GM18907 (cell line): ENCODE measurements around the gene MEIOC.
A peak's percentile ranks its signal among the peaks of the same experiment; 100 is the strongest.
"Not testable (repeated sequence)": the region's sequence is repeated elsewhere in the genome, so short reads cannot be mapped to it uniquely, and the experiment has no call there.

ENCODE experiments used
- ATAC-seq: cut with Tn5 transposase; IDR thresholded peaks from one replicate; pipeline ENCODE4 v1.9.1; 2021; ENCODE audit warnings: mild to moderate bottlenecking, moderate library complexity; ENCODE audit not compliant: unreplicated experiment

MEIOC gene

DNA sequence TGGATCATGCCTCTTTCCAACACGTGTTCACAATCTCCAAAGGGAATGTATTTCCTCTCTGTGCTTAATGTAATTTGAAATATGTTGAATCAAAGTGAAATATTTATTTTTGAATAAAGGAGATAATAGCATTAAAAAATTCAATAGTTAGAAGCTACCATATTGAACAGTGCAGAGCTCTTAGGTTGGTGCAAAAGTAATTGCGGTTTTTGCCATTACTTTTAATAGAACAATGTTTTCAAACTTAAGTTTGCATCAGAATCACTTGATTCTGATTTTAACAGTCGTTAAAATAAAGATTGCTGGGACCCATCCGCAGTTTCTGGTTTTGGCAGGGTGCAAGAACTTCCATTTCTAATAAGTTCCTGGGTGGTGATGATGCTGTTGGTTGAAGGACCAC lies 10.0 kb upstream of the MEIOC start:
- no peak for ATAC-seq

DNA sequence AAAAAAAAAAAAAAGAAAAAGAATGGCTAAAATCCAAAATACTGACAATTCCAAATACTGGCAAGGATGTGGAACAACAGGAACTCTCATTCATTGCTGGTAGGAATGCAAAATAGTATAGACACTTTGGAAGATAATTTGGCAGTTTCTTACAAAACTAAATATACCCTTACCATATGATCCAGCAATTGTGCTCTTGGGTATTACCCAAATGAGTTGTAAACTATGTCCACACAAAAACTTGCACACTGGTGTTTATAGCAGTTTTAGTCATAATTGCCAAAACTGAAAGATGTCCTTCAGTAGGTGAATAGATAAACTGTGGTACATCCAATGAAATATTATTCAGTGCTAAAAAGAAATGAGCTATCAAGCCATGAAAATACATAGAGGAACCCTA lies 8.5 kb upstream of the MEIOC start:
- no peak for ATAC-seq

DNA sequence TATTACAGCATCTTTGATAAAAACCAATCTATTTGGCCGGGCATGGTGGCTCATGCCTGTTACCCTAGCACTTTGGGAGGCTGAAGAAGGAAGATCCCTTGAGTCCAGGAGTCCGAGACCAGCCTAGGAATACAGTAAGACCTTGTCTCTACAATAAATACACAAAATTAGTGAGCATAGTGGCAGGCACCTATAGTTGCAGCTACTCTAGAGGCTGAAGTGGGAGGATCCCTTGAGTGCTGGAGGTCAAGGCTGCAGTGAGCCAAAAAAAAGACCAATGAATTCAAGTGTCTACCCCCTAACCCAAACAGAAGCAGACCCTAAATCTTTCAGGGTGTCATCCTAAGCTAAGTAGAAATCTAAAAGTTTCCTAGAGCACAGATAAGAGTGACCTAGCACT lies 7.3 kb upstream of the MEIOC start:
- no peak for ATAC-seq

DNA sequence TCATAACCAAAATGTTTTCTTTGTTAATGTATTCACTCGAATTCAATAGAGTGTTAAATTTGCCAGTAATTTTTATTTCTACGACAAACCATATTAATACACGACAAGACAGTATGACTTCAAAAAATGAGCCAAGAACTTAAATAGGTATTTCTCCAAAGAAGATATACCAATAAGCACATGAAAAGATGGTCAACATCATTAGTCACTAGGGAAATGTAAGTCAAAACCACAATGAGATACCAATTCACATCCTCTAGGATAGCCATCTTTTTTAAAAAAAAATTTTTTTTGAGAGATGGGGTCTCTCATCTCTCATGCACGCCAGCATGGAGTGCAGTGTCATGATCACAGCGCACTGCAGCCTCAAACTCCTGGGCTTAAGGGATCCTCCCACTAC lies 5.0 kb upstream of the MEIOC start:
- ATAC-seq: no peak

DNA sequence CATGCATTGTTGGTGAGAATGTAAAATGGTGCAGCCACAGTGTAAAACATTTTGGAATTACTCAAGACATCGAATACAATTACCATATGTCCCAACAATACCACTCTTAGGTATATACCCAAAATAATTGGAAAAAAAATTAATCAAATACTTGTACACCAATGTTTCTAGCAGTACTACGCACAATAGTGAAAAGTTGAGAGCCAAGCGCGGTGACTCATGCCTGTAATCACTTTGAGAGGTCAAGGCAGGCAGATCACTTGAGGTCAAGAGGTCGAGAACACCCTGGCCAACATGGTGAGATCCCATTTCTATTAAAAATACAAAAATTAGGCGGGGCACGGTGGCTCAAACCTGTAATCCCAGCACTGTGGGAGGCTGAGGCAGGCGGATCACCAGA lies 3.5 kb upstream of the MEIOC start:
- ATAC-seq: no peak

DNA sequence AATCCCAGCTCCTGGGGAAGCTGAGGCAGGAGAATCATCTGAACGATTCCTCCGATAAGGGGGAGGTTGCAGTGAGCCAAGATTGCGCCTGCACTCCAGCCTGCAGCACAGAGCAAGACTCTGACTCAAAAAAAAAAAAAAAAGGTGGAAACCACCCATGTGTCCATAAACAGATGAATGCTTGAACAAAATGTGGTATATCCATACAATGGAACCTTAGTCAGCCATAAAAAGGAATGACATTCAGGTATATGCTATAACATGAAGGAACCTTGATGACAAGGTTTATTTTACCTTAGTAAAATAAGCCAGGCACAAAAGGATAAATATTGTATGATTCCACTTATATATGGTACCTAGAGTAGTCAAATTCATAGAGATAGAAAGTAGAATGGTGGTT lies 2.9 kb upstream of the MEIOC start:
- ATAC-seq: no peak

DNA sequence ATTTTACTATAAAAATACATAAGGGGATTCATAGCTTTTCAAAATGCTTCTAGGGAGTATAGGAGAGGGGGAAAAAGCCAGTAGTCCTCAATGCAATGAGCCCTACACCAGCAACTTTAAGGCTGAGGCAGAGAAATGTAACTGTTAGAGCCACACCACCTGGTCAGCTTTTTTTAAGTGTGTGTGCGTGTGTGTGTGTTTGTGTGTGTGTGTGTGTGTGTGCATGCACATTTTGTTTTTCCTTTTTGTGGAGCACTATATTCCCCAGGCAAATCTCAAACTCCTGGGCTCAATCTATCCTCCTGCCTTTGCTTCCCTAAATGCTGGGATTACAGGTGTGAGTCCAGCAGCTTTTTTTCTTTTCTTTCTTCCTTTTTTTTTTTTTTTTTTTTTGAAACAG lies 2.3 kb upstream of the MEIOC start:
- ATAC-seq: no peak

DNA sequence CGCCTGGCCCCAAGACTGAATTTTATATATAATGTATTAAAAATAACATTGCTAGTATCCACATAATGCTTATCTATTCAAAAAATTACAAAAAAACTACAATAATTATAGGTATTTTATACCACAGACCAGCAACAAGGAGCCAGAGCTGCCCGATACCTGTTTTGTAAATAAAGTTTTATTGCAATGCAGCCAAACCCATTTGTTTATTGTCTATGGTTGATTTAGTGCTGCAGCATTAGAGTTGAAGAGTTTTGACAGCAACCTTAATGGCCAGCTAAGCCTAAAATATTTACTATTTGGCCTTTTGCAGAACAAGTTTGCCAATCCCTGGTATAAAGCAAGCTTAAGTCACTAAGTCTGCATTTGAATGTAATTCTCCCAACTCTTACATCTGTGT lies 5.6 kb downstream of the MEIOC start:
- ATAC-seq: no peak

DNA sequence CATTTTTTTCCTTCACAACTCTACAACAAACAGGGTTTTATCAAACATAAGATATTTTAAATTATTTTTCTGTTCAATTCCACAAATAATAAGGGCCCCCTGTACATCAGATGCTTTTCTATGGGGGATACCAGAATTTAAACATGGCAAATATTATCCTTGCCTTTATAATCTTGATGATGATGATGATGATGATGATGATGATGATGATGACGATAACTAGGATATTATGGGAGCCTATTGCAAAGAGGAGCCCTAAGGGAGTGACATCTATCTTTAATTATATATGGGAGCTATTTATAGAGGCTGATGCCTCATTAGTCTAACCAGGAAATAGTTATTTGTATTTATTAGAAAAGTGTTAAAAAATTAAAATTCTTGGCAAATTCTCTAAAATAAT lies 6.8 kb downstream of the MEIOC start:
- ATAC-seq: no peak

DNA sequence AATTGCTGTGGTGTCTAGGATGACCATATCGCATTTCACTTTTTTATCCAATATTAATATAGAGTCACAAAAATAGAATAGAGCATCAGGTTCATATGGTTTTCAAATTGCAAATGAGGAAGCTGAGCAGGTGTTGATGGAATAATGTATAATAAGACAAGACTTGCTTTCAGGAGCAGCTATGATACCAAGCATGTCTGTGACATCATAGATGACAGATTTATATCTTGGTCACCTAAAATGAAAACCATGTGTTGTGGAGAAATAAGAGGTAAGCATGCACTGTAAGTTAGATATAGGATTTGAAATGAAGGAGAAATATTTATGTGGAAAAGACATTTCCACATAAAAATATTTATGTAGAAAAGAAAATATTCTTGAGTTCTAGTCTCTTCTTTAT lies 8.6 kb downstream of the MEIOC start:
- no peak for ATAC-seq

DNA sequence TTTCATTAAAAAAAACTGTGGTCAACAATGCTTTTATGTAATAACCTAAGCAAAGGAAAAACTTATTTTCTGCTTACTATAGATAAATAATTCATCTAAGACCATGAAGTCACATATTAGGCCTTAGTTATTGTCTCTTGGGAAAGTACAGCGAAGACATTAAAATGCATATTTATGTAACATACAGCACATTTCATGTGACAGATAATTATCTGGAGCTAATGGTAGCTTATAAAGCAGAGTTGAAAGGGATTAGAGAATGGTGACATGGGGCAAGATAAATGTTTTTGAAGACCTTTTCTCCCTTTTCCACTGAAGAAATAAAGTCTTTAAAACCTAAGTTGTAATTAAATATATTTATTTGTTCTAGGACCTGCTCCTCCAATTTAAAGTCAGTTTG lies 9.7 kb downstream of the MEIOC start:
- no peak for ATAC-seq

DNA sequence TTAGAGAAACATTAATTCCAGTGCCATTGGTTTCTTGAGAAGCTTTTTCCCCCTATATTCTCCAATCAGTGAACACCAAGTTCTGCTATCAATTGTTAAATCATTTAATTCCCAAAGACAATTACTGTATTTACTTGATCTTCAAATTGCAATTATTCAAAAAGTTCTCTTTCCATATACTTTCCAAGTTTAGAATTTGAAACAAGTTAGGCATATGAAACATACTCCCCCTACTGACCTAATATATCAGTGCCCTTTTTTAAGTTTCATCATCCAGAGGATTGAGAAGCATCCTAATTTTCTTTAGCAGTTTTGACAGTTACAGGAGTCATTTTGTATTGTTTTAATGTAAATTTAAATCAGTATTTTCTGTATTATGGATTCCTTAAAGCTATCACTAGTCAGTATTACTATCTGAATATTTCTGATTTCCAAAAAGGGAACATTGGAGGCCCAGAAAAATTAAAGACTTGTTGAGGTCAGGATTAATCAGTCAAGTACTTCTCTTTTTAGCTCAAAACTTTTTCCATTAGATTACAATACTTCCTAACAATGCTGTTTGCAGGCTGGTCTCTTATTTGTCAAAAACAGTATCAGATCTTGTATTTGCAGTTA lies 16.3 kb downstream of the MEIOC start:
- ATAC-seq: no peak

DNA sequence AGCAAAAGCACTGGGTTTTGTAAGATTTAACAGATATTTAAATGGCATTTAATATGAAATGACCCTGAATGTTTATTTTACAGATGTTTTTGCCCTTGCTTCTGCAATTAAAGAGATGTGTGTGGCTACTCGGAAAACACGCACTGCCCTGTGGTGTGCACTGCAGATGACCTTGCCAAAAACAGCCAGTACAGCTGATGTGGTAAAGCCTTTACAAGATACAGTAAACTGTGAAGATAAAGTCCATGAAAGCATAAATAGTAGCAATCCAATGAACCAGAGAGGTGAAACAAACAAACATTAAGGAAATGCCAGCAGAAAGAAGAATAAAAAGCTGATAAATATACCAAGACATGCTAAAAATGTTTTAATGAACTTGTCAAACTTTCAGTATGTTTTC lies 17.6 kb downstream of the MEIOC start:
- no peak for ATAC-seq

DNA sequence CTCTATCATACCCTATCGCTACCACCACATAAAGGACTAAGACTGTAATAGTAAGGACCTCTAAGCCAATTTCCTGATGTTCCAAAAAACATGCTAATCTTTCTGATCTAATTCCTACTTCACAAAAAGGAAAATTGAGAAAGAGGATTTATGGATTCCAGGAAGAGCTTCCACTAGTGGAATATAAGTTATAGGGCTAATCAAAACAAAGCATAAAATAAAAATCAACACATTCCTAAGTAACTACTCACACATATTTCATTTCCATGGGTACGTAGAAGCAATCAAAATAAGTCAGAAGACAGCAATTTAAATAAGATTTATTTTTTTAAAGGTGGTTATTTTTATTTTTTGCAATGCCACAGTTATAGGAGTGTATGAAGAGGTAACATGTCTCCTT lies 20.9 kb downstream of the MEIOC start:
- ATAC-seq: no peak

DNA sequence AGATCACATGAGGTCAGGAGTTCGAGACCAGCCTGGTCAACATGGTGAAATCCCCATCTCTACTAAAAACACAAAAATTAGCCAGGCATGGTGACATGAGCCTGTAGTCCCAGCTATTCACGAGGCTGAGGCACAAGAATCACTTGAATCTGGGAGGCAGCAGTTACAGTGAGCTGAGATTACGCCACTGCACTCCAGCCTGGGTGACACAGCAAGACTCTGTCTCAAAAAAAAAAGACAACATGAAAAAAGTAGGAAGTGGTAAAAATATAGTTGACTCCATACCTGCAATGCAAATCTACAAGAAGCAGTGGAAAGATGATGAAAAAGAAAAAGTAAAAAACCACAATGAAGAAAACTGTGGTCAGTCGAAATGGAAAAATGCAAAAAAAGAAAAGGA lies 27.0 kb downstream of the MEIOC start:
- not testable (repeated sequence) for ATAC-seq

DNA sequence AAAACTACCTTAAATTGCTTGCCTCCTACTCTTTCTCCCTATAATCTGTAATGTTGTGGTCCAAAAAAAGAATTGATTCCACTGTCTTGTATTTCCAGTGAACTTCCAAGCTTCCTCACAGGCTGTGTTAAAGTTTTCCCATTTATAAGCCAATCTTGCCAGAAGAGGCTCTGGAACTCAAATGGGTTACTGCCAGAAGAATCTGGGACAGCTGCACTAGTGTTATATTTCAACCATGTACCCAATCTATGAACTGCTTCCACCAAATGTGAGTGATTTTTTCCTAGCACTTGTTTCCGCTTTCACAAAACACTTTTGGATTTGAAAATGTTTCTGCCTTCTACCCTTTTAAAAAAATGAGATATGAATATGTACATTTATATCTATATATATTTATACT lies 31.5 kb downstream of the MEIOC start:
- no peak for ATAC-seq

DNA sequence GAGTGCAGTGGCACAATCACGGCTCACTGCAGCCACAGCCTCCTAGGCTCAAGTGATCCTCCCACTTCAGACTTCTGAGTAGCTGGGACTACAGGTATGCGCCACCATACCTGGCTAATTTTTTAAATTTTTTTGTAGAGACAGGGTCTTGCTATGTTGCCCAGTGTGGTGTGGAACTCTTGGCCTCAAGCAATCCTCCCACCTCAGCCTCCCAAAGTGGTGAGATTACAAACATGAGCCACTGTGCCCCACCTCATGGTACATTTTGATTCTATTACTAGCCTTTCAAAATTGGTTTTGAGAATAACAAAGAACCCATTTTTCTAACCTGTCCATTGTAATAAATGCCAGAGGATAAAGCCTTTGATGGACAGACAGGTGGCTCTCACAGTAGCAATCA lies 31.9 kb downstream of the MEIOC start:
- no peak for ATAC-seq

DNA sequence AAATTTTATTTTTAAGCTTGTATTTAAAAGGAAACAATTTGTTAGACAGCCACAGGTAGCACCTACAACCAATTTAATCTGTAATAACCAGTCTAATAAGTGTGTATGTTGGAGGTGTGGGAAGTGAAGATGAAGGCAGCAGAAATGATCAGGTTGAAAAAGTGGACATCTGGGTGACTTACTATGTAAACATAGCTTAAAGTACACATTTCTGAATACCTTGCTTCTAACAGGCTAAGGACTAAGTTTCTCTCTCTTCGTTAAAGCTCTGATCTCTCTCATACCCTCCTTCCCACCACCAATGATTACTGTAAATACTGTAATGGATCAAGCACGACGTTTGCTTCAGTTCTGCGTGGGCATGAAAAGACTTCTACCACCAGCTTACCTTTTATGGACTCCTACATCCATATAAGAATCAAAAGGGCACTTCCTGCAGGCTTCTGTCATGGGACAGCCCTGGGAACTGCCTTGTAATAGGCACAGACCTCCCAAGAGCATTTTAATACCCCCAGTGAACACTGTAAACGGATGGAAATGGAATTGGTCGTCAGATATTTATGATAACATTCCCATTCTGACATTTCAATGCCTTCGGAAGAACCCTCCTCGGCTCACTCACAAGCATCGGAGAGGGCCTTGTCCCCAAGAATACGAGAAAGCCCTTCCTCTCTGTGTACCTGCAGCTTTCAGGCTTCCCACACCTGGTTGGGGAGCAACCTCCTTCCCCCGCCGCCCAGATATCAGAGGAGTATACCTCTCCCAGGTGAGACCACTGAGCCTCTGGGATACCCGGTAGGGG lies 32.6 kb downstream of the MEIOC start:
- ATAC-seq: peak; percentile 20

DNA sequence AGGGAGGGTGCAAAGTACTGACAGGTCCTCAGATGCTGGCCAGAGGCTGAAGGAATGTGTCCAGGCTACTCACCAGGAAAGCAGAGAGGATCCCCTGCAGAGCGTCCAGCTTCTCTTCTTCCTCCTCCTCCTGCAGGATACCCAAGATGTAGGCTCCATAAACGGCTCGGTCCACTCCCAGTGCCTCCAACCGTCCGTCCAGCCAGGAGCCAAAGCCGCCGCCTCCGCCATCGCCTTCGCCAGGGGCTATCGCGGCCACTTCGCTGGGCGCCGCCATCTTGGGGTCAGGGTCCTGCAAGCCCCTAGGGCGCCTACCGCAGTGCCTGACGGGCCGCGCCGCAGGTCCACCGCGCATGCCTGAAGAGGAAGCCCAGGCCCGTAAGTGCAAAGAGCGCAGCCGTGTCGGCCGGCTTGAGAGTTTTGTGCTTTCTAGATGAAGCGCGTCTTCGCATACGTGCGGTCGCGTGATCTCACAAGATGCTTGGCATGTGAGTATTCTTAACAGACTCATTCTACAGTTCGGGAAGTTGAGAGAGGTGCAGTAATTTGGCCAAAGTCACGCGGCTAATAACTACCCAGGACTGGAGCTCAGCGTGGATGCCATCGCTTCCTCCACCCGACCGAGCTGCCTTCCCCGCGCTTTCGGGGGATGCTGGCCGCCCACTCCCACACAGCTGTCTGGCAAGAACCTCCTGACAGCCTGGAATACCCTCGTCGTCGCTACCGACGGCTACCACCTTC lies 33.4 kb downstream of the MEIOC start, which contains the start of gene CCDC43:
CCDC43 (minus strand) TSS at position 300 of the 741 bp plus-strand sequence; CDS start at position 277, 23 bp downstream.
- peak; percentile 83 for ATAC-seq

DNA sequence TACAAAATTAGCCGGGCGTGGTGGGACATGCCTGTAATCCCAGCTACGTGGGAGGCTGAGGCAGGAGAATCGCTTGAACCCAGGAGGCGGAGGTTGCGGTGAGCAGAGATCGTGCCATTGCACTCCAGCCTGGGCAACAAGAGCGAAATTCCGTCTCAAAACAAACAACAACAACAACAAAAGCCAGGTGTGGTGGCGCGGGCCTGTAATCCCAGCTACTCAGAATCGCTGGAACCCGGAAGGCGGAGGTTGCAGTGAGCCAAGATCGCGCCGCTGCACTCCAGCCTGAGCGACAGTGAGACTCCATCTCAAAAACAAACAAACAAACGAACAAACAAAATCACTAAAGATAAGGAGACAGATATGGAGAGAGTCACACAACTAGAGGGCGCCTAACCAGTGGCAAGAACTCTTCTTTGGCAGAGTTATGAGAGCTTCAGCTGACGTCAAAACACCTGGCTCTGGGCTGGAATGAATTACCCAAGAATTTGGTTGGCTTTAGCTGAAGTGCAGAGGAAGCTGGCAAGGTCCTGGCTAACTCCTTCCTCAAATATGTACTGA lies 34.6 kb downstream of the MEIOC start:
- ATAC-seq: not testable (repeated sequence)

DNA sequence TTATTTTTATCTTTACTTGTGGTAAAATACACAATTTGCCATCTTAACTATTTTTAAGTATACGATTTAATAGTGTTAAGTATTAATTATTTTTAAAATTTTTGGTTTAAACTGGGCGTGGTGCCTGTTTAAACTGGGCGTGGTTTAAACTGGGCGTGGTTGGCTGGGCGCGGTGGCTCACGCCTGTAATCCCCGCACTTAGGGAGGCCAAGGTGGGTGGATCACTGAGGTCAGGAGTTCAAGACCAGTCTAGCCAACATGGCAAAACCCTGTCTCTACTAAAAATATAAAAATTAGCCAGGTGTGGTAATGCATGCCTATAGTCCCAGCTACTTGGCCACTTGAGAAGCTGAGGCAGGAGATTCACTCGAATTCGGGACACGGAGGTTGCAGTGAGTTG lies 37.3 kb downstream of the MEIOC start:
- ATAC-seq: no peak

DNA sequence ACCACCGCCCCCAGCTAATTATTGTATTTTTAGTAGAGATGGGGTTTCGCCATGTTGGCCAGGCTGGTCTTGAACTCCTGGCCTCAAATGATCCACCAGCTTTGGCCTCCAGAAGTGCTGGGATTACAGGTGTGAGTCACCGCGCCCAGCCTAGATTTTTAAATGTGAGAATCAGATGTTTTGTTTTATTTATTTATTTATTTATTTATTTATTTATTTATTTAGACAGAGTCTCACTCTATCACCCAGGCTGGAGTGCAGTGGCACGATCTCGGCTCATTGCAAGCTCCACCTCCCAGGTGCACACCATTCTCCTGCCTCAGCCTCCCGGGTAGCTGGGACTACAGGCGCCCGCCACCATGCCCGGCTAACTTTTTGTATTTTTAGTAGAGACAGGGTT lies 44.0 kb downstream of the MEIOC start:
- not testable (repeated sequence) for ATAC-seq
